ENCODE measurements around the gene ANKRD40CL. TPM values are rescaled to one million over a fixed set of nuclear protein-coding genes. Genes with fewer than 3 reads are reported as not detected.
"Not testable (repeated sequence)": the region's sequence is repeated elsewhere in the genome, so short reads cannot be mapped to it uniquely, and the experiment has no call there.

The ANKRD40CL gene
- total and polyA plus RNA-seq, 5 donors from 2014 or later, result not detected

GRCh38 chr17:50806141-50806643 is 38.9 kb upstream of the ANKRD40CL start:
- Mint-ChIP-seq H3K27ac (no peak overlapping the region), H3K4me1 (no peaks in the 10 kb centered on the region), H3K9me3 (peaks cover 0 to 2% (median 0%) of the 10 kb centered on the region in 7 donors), H3K27me3 (peaks cover 4% of the 10 kb centered on the region), H3K4me3 (no peak overlapping the region), H3K36me3 (peaks cover 4% of the 10 kb centered on the region)
- DNase-seq, result no peak
- no peak overlapping the region for H3K27ac ChIP-seq (ENCODE audit: insufficient read depth, low read length, poor library complexity, severe bottlenecking)
- no peaks in the 10 kb centered on the region for H3K4me1 ChIP-seq (ENCODE audit: control insufficient read depth, insufficient read depth, low read length, poor library complexity, severe bottlenecking)
- ATAC-seq (ENCODE audit: low read depth in 2 of 2), result no peak
- H3K27me3 ChIP-seq (ENCODE audit: control insufficient read depth, insufficient read depth, low read length), result no peaks in the 10 kb centered on the region
- no peaks in the 10 kb centered on the region for H3K36me3 ChIP-seq (ENCODE audit: control insufficient read depth, insufficient read depth, low read length)
- no peak overlapping the region for H3K4me3 ChIP-seq (ENCODE audit: low read depth, low read length)
- H3K9me3 ChIP-seq (ENCODE audit: control insufficient read depth in 2 of 2, low read length in 2 of 2), result no peaks in the 10 kb centered on the region

GRCh38 chr17:50805486-50805885 is 38.2 kb upstream of the ANKRD40CL start:
- H3K27me3 Mint-ChIP-seq, result peaks cover 4% of the 10 kb centered on the region
- no peaks in the 10 kb centered on the region for H3K27me3 ChIP-seq (ENCODE audit: control insufficient read depth, insufficient read depth, low read length)
- no peaks in the 10 kb centered on the region for H3K4me1 Mint-ChIP-seq
- no peak overlapping the region for H3K4me3 Mint-ChIP-seq
- no peak overlapping the region for H3K4me3 ChIP-seq (ENCODE audit: low read depth, low read length)
- no peak for DNase-seq
- H3K9me3 ChIP-seq (ENCODE audit: control insufficient read depth in 2 of 2, low read length in 2 of 2), result no peaks in the 10 kb centered on the region
- no peak overlapping the region for H3K27ac ChIP-seq (ENCODE audit: insufficient read depth, low read length, poor library complexity, severe bottlenecking)
- H3K4me1 ChIP-seq (ENCODE audit: control insufficient read depth, insufficient read depth, low read length, poor library complexity, severe bottlenecking), result no peaks in the 10 kb centered on the region
- H3K36me3 ChIP-seq (ENCODE audit: control insufficient read depth, insufficient read depth, low read length), result no peaks in the 10 kb centered on the region
- H3K36me3 Mint-ChIP-seq, result peaks cover 4% of the 10 kb centered on the region
- no peak overlapping the region for H3K27ac Mint-ChIP-seq
- ATAC-seq (ENCODE audit: low read depth in 2 of 2), result no peak
- H3K9me3 Mint-ChIP-seq, result peaks cover 0 to 2% (median 0%) of the 10 kb centered on the region in 7 donors

- H3K4me1 ChIP-seq (ENCODE audit: control insufficient read depth, insufficient read depth, low read length, poor library complexity, severe bottlenecking); ATAC-seq (ENCODE audit: low read depth in 2 of 2); H3K4me1 Mint-ChIP-seq; H3K4me3 ChIP-seq (ENCODE audit: low read depth, low read length); H3K27me3 ChIP-seq (ENCODE audit: control insufficient read depth, insufficient read depth, low read length); H3K36me3 ChIP-seq (ENCODE audit: control insufficient read depth, insufficient read depth, low read length); H3K9me3 Mint-ChIP-seq; DNase-seq; H3K4me3 Mint-ChIP-seq; H3K27ac Mint-ChIP-seq; H3K27me3 Mint-ChIP-seq; H3K27ac ChIP-seq (ENCODE audit: insufficient read depth, low read length, poor library complexity, severe bottlenecking); H3K36me3 Mint-ChIP-seq; H3K9me3 ChIP-seq (ENCODE audit: control insufficient read depth in 2 of 2, low read length in 2 of 2): not testable (repeated sequence)
Measured at GRCh38 chr17:50804749-50805475, 37.6 kb upstream of the ANKRD40CL start.

GRCh38 chr17:50803676-50804075 is 36.4 kb upstream of the ANKRD40CL start:
- H3K9me3 Mint-ChIP-seq, result peaks cover 0 to under 1% (median 0%) of the 10 kb centered on the region in 7 donors
- no peak overlapping the region for H3K27ac Mint-ChIP-seq
- H3K27ac ChIP-seq (ENCODE audit: insufficient read depth, low read length, poor library complexity, severe bottlenecking), result no peak overlapping the region
- H3K4me3 Mint-ChIP-seq, result no peak overlapping the region
- no peaks in the 10 kb centered on the region for H3K4me1 Mint-ChIP-seq
- no peaks in the 10 kb centered on the region for H3K4me1 ChIP-seq (ENCODE audit: control insufficient read depth, insufficient read depth, low read length, poor library complexity, severe bottlenecking)
- peaks cover 4% of the 10 kb centered on the region for H3K27me3 Mint-ChIP-seq
- H3K4me3 ChIP-seq (ENCODE audit: low read depth, low read length), result no peak overlapping the region
- no peaks in the 10 kb centered on the region for H3K36me3 Mint-ChIP-seq
- H3K36me3 ChIP-seq (ENCODE audit: control insufficient read depth, insufficient read depth, low read length), result no peaks in the 10 kb centered on the region
- ATAC-seq (ENCODE audit: low read depth in 2 of 2), result no peak
- H3K27me3 ChIP-seq (ENCODE audit: control insufficient read depth, insufficient read depth, low read length), result no peaks in the 10 kb centered on the region
- no peaks in the 10 kb centered on the region for H3K9me3 ChIP-seq (ENCODE audit: control insufficient read depth in 2 of 2, low read length in 2 of 2)
- DNase-seq, result no peak

- Mint-ChIP-seq H3K4me3 (no peak overlapping the region), H3K27me3 (peaks cover 4% of the 10 kb centered on the region), H3K36me3 (no peaks in the 10 kb centered on the region), H3K4me1 (no peaks in the 10 kb centered on the region), H3K9me3 (no peaks in the 10 kb centered on the region), H3K27ac (no peak overlapping the region)
- Histone ChIP-seq H3K4me3 (ENCODE audit: low read depth, low read length) (no peak overlapping the region), H3K27ac (ENCODE audit: insufficient read depth, low read length, poor library complexity, severe bottlenecking) (no peak overlapping the region), H3K9me3 (ENCODE audit: control insufficient read depth in 2 of 2, low read length in 2 of 2) (no peaks in the 10 kb centered on the region), H3K36me3 (ENCODE audit: control insufficient read depth, insufficient read depth, low read length) (no peaks in the 10 kb centered on the region), H3K4me1 (ENCODE audit: control insufficient read depth, insufficient read depth, low read length, poor library complexity, severe bottlenecking) (no peaks in the 10 kb centered on the region), H3K27me3 (ENCODE audit: control insufficient read depth, insufficient read depth, low read length) (no peaks in the 10 kb centered on the region)
- DNase-seq (no peak), ATAC-seq (ENCODE audit: low read depth in 2 of 2) (no peak)
Measured at GRCh38 chr17:50802609-50803571, 35.6 kb upstream of the ANKRD40CL start.

- Mint-ChIP-seq H3K36me3 (no peaks in the 10 kb centered on the region), H3K4me3 (no peak overlapping the region), H3K9me3 (no peaks in the 10 kb centered on the region)
Measured at GRCh38 chr17:50800196-50800700, 32.9 kb upstream of the ANKRD40CL start.

GRCh38 chr17:50799582-50799981 is 32.3 kb upstream of the ANKRD40CL start:
- Mint-ChIP-seq H3K4me1 (no peaks in the 10 kb centered on the region), H3K4me3 (no peak overlapping the region), H3K36me3 (no peaks in the 10 kb centered on the region), H3K9me3 (no peaks in the 10 kb centered on the region), H3K27ac (no peak overlapping the region), H3K27me3 (no peaks in the 10 kb centered on the region)
- no peaks in the 10 kb centered on the region for H3K4me1 ChIP-seq (ENCODE audit: control insufficient read depth, insufficient read depth, low read length, poor library complexity, severe bottlenecking)
- no peak overlapping the region for H3K27ac ChIP-seq (ENCODE audit: insufficient read depth, low read length, poor library complexity, severe bottlenecking)
- H3K36me3 ChIP-seq (ENCODE audit: control insufficient read depth, insufficient read depth, low read length), result no peaks in the 10 kb centered on the region
- H3K27me3 ChIP-seq (ENCODE audit: control insufficient read depth, insufficient read depth, low read length), result no peaks in the 10 kb centered on the region
- H3K9me3 ChIP-seq (ENCODE audit: control insufficient read depth in 2 of 2, low read length in 2 of 2), result no peaks in the 10 kb centered on the region
- DNase-seq, result no peak
- no peak overlapping the region for H3K4me3 ChIP-seq (ENCODE audit: low read depth, low read length)
- ATAC-seq (ENCODE audit: low read depth in 2 of 2), result no peak

More at GRCh38 chr17:50800196-50800700, 32.9 kb upstream of the ANKRD40CL start:
- Histone ChIP-seq H3K4me3 (ENCODE audit: low read depth, low read length) (no peak overlapping the region), H3K27ac (ENCODE audit: insufficient read depth, low read length, poor library complexity, severe bottlenecking) (no peak overlapping the region), H3K4me1 (ENCODE audit: control insufficient read depth, insufficient read depth, low read length, poor library complexity, severe bottlenecking) (no peaks in the 10 kb centered on the region), H3K36me3 (ENCODE audit: control insufficient read depth, insufficient read depth, low read length) (no peaks in the 10 kb centered on the region), H3K27me3 (ENCODE audit: control insufficient read depth, insufficient read depth, low read length) (no peaks in the 10 kb centered on the region), H3K9me3 (ENCODE audit: control insufficient read depth in 2 of 2, low read length in 2 of 2) (no peaks in the 10 kb centered on the region)
- H3K4me1 Mint-ChIP-seq, result no peaks in the 10 kb centered on the region
- H3K27ac Mint-ChIP-seq, result no peak overlapping the region
- ATAC-seq (ENCODE audit: low read depth in 2 of 2) (no peak), DNase-seq (no peak)
- H3K27me3 Mint-ChIP-seq, result no peaks in the 10 kb centered on the region
